ENCODE data around the gene PHACTR3.
"Not testable (repeated sequence)": the region's sequence is repeated elsewhere in the genome, so short reads cannot be mapped to it uniquely, and the experiment has no call there.

Gene PHACTR3

DNA sequence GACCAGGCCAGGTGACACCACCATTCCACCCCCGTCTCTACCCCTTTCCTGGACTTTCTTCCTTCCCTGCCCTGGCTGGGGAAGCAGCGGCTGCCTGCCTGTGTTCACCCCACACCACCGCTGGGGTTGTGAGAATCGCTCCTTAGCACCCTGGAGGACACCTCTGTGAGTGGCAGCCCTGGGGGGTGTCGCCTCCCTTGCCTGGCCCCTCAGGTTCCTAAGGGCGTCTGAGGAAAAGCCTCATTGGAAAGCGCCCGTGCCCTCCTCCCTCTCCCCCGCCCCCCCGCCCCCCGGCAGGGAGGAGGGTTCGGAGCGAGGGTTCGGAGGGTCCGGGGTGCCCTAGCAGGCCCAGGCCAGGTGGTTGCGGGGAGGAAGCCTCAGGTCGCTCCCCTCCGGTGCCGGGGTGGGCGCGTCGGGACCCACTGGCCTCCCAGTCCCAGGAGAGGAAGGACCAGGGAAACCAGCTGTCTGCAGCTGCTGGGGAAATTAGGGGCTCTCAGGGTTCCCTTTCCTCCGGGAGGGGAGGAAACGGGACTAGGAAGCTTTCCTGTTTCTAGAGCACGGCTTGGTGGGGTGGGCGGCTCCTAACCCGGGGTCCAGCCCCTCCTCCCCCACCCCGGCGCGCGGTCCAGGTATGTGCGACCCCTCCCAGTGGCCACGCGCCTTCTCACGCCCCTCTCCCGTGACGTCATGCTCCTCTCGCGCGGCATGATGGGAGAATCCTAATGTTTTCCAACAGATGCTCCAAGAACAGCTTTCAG, at the start of gene PHACTR3:
PHACTR3 (plus strand) TSS at position 760 of the 761 bp plus-strand sequence. CDS start 475 bp downstream, outside the sequence.
- no peak for DNase-seq

DNA sequence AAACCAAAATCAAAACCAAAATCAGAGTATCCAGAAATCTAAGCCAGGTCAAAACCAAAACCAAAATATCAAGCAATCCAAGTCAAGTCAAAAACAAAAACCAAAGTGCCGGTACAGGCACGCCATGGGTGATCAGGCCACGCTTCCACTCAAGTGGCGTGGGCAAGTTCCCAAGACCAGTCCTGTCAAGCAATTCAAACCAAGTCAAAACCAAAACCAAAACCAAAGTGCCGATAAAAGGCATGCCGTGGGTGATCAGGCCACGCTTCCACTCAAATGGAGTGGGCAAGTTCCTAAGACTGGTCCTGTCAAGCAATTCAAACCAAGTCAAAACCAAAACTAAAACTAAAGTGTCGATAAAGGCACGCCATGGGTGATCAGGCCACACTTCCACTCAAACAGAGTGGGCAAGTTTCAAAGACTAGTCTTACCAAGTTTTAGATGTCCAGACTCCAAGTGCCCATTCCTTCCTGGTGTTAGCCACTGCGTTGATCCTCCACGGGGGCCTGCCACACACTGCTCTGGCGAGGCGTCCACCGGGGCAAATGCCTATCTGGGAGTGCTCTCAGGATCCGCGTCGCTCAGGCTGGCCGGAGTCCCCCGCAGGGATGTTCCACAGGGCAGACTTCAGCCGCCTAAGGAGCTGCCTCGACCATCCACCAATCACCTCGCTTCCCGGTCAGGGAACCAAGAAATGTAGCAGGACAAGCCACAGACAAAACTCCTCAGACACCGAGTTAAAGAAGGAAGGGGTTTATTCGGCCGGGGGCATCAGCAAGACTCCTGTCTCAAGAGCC, 46.4 kb upstream of the PHACTR3 start:
- not testable (repeated sequence) for DNase-seq

DNA sequence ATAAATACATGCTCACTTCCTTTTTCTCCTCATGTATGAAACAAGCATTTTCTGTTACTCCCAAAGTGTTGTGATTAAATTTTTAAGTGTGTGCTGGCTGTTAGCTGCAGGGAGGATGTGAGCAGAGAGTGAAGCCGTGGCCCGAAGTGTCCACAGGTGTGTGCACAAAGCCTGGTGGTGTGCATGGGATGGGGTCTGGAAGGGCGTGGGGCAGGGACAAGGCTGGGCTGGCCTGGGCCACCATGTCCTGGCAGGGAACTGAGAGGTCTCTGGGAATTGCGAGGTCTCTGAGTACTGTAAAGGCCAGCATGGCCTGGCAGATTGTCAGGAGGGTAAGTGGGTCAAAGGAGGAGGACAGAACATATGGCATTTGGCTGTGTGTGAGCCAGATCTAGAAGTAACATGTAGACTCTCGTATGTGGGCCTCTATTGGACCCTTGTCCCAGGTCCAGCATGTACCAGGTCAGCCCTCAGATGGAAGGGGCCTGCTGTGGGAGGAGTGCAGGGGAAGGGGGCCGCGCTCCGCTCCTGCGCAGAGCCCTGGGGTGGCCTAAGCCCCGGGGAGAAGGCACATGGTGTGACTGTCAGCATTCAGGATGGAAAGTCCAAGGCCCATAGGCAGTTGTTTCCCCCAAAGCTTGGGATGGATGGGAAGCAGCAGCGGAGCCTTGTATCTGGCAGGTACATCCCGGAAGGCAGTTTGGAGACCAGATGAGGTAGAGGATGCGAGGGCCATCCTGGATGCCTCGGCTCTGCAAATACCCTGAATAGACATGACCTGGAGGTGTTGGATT, 45.1 kb upstream of the PHACTR3 start:
- DNase-seq: no peak

DNA sequence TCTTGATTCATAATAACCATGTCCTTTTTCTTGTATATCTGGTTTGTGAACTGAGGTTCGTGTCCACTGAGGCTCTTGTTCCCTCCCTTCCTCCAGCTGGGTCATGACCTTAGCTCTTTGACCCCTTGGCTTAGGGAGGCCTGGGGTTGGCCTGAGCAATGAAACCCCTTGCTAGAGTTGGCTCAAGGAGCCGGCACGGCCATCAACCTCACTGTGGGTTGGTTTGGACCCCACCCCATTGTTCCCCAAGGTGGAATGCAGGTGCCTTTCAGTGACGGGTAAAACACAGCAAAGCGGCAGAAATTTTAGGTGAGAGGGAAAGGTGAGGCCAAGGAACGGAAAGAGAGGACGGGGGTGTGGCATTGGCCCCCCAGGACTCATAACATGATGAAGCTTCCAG, 44.5 kb upstream of the PHACTR3 start:
- no peak for DNase-seq

DNA sequence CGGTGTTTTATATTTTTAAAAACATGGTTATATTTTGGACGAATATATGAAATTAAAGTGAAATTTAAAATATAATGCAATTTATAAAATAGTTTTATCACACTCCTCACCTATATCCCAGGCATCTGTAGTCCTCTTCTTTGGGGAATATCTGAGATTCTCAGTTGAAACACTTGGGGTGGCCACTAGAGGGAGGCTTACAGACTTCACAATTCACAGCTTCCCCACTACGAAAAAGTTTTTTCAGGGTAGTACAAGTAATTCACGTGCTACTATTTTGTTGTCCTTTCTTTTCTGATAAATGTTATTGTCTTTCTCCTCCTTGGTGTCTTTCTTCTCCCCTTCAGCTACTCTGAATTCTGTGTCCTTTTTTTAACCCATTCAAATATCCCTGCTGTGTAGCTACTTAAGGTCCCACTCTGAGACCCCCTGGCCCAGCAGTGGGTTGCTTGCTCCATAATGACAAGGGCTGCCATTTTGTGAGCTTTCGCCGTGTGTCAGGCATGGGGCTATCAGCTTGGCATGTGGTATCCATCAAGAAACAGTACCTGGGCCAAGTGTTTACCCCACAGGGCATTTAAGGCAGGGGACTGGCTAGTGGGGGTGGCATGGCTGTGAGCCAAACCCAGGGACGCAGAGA, 43.6 kb upstream of the PHACTR3 start:
- no peak for DNase-seq

DNA sequence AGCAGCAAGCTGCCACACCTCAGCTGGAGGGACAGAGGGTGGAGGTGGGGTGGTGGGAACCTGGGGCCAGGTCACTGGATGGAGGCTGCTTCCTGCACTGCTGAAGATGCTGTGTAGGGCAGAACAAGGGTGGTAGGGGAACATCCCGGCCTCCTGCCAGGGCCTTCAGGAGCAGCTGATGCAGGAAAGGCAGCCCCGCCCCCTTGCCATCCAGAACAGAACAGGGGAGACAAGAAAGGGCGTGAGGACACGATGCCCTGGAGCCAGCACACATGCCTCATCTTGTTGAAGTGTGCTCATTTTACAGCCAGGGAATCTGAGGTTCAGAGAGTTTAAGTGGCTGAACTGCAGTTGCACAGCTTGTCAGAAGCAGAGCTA, 43.1 kb upstream of the PHACTR3 start:
- DNase-seq: no peak

DNA sequence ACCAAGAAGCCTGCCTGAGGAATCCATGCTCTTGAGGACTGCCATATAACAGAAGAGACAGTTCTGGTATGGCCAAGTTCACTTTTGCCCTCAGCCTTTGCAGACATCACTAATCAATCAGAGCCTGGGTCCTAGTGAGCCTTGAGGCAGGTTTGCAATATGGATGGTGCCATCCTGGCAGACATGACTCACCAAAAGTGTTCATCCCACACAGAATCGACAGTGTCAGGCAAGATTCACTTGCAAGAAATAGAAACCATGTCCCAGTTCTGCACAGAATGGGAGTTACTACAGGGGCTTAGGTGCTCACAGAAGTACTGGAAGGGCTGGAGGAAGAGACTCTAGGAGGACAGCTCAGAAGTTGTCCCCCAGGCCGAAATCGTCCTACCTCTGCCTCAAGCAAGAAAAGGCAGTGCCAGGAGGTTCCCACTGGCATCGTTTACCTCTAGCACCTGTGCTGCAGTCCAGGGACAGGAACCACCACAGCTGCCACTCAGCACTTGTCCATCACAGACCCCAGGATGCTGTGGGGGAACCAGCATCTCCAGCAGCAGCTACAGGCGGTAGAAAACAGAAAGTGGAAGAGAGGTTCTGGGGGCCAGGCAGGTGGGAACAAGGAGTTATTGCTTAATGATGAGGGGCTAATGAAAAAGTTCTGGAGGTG, 42.6 kb upstream of the PHACTR3 start:
- no peak for DNase-seq

DNA sequence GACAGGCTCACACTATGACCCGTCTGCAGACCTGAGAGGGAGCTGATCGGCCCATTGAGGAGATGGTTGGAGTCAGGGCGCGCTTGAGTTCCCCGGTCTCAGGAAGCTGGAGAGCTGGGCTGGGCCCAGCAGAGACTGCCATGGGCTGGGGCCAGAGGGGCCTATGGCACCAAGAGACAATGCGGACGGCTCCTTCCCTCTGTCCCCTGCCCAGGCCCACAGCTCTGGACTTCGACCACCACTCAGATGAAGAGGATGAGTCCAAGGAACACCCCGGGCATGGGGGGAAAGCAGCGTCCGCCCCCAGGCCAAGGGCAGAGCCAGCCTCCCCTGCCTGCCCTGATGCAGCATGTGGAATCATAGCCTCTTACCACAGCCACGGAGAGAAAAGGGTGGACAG, 40.2 kb upstream of the PHACTR3 start:
- DNase-seq: no peak

GRCh38 chr20:59564943-59565342, 39.4 kb upstream of the PHACTR3 start:
- no peak for DNase-seq

- no peak for DNase-seq
Measured at GRCh38 chr20:59565768-59566461, 38.4 kb upstream of the PHACTR3 start.

GRCh38 chr20:59566631-59567524, 37.5 kb upstream of the PHACTR3 start:
- DNase-seq: no peak

DNA sequence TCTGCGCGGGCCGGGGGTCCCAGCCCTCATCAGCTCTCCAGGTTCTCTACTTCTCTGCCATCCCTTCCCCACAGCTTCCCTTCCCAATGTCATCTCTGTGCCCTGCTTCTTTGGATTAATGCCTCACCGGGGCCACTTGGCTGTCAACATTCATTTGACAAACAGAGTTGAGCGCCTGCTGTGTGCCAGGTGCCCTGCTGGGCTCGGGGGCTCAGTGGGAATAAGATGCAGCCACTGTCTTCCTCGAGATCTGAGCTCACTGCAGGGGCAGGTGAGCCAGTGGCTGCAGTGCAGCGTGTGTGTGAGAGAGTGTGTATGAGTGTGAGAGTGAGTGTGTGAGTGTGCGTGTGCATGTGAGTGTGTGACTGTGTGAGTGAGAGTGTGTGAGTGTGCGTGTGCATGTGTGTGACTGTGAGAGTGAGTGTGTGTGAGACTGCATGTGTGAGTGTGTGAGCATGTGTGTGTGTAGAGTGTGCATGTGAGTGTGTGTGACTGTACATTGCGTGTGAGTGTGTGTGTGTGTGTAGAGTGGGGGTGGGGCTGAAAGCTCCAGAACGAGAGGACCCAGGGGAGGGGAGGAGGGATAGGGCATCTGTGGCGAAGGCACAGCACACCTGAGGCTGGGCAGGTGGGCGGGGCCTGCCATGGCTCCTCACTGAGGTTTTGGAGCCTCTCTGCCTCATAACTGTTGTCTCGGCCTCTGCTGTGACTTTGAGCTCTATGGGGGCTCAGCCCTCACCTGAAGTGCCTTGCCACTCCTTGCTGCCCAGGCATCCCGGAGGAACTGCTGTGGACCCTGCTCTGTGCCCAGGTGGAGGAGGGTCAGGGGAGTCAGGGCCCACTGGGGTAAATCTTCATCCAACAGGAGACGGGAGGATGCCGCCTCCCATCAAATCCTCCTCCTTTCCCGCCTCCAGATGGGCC, 36.5 kb upstream of the PHACTR3 start:
- no peak for DNase-seq

DNA sequence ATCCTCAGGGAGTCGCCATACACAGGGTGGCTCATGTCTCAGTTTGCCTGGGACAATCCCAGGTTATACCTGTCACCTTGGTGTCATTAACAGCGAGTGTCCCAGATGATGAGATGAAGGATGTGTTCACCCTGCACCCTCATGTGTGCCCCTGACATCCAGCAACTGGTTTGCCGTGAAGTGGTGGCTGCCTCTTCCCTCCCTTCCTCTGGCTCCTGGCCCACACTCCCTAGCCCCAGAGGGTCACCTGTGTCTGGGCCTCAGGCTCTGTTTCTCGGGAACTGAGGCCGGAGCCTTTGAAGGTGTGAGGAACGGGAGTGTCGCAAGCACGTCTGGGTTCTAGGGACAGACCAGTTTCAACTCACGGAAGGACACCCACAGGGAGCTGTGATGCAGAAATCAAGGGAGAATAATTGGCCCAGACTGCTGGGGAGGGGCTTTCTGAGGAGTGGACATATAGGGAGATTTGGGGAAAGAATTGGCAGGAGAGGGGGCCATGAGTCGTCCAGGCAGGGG, 35.8 kb upstream of the PHACTR3 start:
- DNase-seq: no peak

DNA sequence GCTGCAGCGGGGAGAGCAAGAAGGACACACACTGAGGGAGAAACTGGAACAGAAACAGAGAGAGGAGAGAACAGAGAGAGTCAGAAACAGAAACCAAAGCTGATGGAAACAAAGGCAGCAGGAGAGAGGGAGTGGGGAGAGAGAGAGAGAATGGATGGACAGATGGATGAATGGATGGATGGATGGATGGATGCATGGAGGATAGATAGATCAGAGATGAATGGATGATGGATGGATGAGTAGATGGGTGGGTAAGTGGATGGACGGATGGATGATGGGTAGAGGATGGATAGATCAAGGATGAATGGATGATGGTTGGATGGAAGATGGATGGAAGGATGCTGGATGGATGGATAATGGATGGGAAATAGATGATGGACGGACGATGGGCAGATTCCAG, 35.0 kb upstream of the PHACTR3 start:
- no peak for DNase-seq

GRCh38 chr20:59571151-59571550, 33.2 kb upstream of the PHACTR3 start:
- no peak for DNase-seq

DNA sequence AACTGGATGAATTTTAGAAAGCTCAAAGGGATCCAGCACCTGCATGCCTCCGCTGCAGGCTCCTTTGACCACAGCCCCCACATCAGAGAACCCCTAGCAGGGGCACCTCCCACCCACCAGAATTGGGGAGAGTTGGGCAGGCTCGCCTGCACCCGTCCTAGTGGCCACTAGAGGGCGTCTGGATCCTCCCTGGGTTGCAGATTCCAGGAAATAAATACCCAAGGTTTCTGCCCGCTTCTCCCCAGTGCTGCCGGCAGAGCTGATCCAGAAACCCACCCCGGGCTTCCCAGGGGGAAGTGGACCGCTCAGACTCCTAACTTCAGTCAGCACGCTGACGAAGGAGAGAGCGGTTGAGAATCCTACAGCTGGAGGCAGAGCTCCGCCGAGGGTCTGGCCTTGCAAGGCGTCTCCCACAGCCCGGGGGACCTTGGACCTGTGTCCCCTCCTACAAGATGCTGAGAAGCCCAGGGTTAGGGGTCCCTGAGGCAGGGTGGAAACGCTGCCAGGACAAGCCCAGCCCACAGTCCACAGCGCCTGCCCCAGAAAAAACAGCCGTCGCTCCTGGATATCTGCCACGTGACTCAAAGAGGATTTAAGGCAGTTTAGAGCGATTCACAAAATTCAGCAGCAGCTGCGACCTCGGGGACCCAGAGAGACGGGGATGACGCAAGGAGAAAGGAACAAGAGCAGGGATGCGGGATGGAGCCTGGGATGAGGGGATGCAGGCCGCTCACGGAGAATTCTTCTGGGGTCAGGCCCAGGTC, 32.6 kb upstream of the PHACTR3 start:
- DNase-seq: peak; percentile 83

GRCh38 chr20:59572515-59572914, 31.8 kb upstream of the PHACTR3 start:
- no peak for DNase-seq

GRCh38 chr20:59573837-59574236, 30.5 kb upstream of the PHACTR3 start:
- DNase-seq: no peak

DNA sequence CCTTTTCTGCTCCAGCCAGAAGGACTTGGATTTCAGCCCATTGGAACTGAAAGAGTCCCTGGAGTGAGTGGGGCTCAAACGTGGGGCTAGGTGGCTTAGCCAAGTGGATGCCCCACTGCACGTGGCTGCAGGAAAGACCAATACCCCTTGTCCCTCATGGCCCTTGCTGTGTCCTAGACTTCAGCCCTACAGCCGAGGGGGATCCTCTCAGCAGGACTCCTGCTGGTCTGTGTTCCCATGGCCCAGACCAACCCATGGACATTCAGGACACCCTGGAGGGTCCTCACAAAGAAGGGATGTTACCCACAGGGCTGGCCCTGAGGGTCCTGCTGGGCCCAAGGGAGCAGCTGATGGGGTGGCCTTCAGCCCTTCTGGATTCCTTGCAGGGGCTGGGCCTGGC, 30.0 kb upstream of the PHACTR3 start:
- no peak for DNase-seq
